ENCODE results near the gene MIDN. TPM values are rescaled to one million over a fixed set of nuclear protein-coding genes. Genes with fewer than 3 reads are reported as not detected.

The MIDN gene
- total and polyA plus RNA-seq, 2 of the 4 experiments (the other 2 are of a cell fraction), result 2.5 to 26.0 TPM

- H2AFZ ChIP-seq (replicated peaks; ENCODE audit: low read length, poor library complexity), result no peak overlapping the region
- no peak overlapping the region for H3K9ac ChIP-seq (ENCODE audit: low read depth, low read length)
- no peak overlapping the region for H3K27ac ChIP-seq (ENCODE audit: insufficient read depth, low read length)
- no peak overlapping the region for H2BK120ac ChIP-seq (ENCODE audit: low read depth, low read length)
- no peak overlapping the region for H2AK9ac ChIP-seq (replicated peaks; ENCODE audit: low read depth, low read length, poor library complexity)
- no peak overlapping the region for H2BK20ac ChIP-seq (ENCODE audit: low read depth, low read length)
- H4K5ac ChIP-seq (ENCODE audit: low read depth, low read length), result no peak overlapping the region
- H3K9me1 ChIP-seq (ENCODE audit: insufficient read depth, low read length), result no peaks in the 10 kb centered on the region
- dilution Hi-C loops (cut with HindIII; ENCODE audit: low sequenced_read_pairs, unreplicated experiment), result no loop called here
- DNase-seq, result no peak
- no peaks in the 10 kb centered on the region for H3K36me3 ChIP-seq (ENCODE audit: control insufficient read depth, insufficient read depth, low read length)
- no peak overlapping the region for H3K14ac ChIP-seq (replicated peaks; ENCODE audit: low read depth, low read length)
- intact Hi-C loops (cut with micrococcal nuclease), result no loop called here
- no peak for ATAC-seq (ENCODE audit: low read depth)
- BruUV-seq (replicated peaks), result no TSS peak
- no peak overlapping the region for H2BK15ac ChIP-seq (ENCODE audit: low read depth, low read length)
- no peak overlapping the region for H4K8ac ChIP-seq (ENCODE audit: low read depth in 2 of 2, low read length in 2 of 2)
- peaks cover 42% of the 10 kb centered on the region for H3K27me3 ChIP-seq (ENCODE audit: control insufficient read depth, insufficient read depth, low read length)
- WGBS, 2 experiments (ENCODE audit: extremely low coverage in 2 of 2, insufficient read length in 1 of 2), result 85% methylated on average over 17 of the region's 24 CpGs; no CpG with 5 or more reads in 1 of the 2 experiments
- no peak overlapping the region for H4K91ac ChIP-seq (ENCODE audit: insufficient read depth, low read depth, low read length)
- H3K18ac ChIP-seq (ENCODE audit: low read depth, low read length), result no peak overlapping the region
- H3K79me1 ChIP-seq (ENCODE audit: low read depth in 1 of 2, low read length in 2 of 2), result no peaks in the 10 kb centered on the region
- H2AK5ac ChIP-seq (ENCODE audit: low read depth, low read length), result no peak overlapping the region
- no peak overlapping the region for H2BK5ac ChIP-seq (ENCODE audit: low read depth, low read length, poor library complexity, severe bottlenecking)
- H3K9me3 ChIP-seq (ENCODE audit: control insufficient read depth, insufficient read depth, low read length), result no peaks in the 10 kb centered on the region
- no peaks in the 10 kb centered on the region for H4K20me1 ChIP-seq (ENCODE audit: insufficient read depth, low read length)
- no peak overlapping the region for H3K56ac ChIP-seq (ENCODE audit: extremely low read depth, insufficient read depth, low read length)
- H3K4me2 ChIP-seq (ENCODE audit: low read depth, low read length), result no peak overlapping the region
- POLR2A ChIA-PET (ENCODE audit: unreplicated experiment), result no interaction called here
- TF ChIP-seq MAZ (IDR thresholded peaks at IDR 0.05; ENCODE audit: borderline replicate concordance, low read depth, low read length) (no peak), RFX5 (IDR thresholded peaks at IDR 0.05; ENCODE audit: low read depth, low read length) (no peak), SMC3 (IDR thresholded peaks at IDR 0.05; ENCODE audit: low read depth, low read length) (no peak)
- H3K4me1 ChIP-seq (ENCODE audit: control insufficient read depth, insufficient read depth, low read length), result peaks cover under 1% of the 10 kb centered on the region; the same call in 1 of the 2 replicates
- in situ Hi-C loops (cut with MboI; ENCODE audit: low sequenced_read_pairs), result no loop called here
- H3K4me3 ChIP-seq (ENCODE audit: insufficient read depth, low read depth, low read length), result no peak overlapping the region
- no peak overlapping the region for H3K23ac ChIP-seq (ENCODE audit: low read depth, low read length)
- no peak overlapping the region for H3K4ac ChIP-seq (ENCODE audit: low read depth, low read length)
- CTCF ChIA-PET, result no interaction called here
These were observed 41.9 kb downstream of the MIDN start for GRCh38 chr19:1290196-1290702.
